Keratinocyte (primary cell): ENCODE results near the gene MLN. TPM values are rescaled to one million over a fixed set of nuclear protein-coding genes. Genes with fewer than 3 reads are reported as not detected.

Source experiments
- DNase-seq: peaks from one replicate; pipeline ENCODE4 v3.0.0-alpha.2; 2011; ENCODE audit warnings: low read depth, missing footprints, low spot score
- FAIRE-seq: peaks from 2 replicates; lab custom pipeline; 2011; peaks lifted over from hg19 to GRCh38; lab: Jason Lieb, UNC
- H2AFZ ChIP-seq: 2 replicates; pipeline ENCODE4 v1.6.0; 2012; ENCODE audit warnings: low read length, control low read depth, inconsistent platforms; ENCODE audit not compliant: control insufficient read depth
- H3K27ac ChIP-seq: 2 replicates; pipeline ENCODE4 v1.5.1; 2011; ENCODE audit warnings: low read length; ENCODE audit not compliant: control insufficient read depth, insufficient read depth
- H3K27me3 ChIP-seq: 3 replicates; pipeline ENCODE4 v1.6.0; 2011; ENCODE audit warnings: low read length; ENCODE audit not compliant: control insufficient read depth, insufficient read depth; ENCODE audit errors: extremely low read depth
- H3K36me3 ChIP-seq, 2 experiments: 2 replicates in 1 of 2; 3 replicates in 1 of 2; pipeline ENCODE4 v1.5.1; 2011; ENCODE audit warnings: low read length in 2 of 2, mild to moderate bottlenecking in 1 of 2; ENCODE audit not compliant: control insufficient read depth in 2 of 2, insufficient read depth in 2 of 2; ENCODE audit errors: extremely low read depth in 1 of 2
- H3K4me1 ChIP-seq: 3 replicates; pipeline ENCODE4 v1.5.1; 2011; ENCODE audit warnings: low read length; ENCODE audit not compliant: control insufficient read depth, insufficient read depth; ENCODE audit errors: extremely low read depth
- H3K4me2 ChIP-seq: 3 replicates; pipeline ENCODE4 v1.6.0; 2011; ENCODE audit warnings: low read depth, low read length; ENCODE audit not compliant: control insufficient read depth, insufficient read depth; ENCODE audit errors: extremely low read depth
- H3K4me3 ChIP-seq, 3 experiments: fragments of 200-600 bp in 1 of 3; sonication (generic) in 1 of 3; 2 replicates in 2 of 3; 3 replicates in 1 of 3; pipeline ENCODE4 v1.5.1; 2011 to 2016; ENCODE audit warnings: low read length in 3 of 3, mild to moderate bottlenecking in 3 of 3, control low read depth in 2 of 3, inconsistent platforms in 1 of 3, low read depth in 1 of 3, mixed read lengths in 1 of 3, mixed run types in 1 of 3, moderate library complexity in 1 of 3; ENCODE audit not compliant: control insufficient read depth in 2 of 3, insufficient read depth in 2 of 3; ENCODE audit errors: extremely low read depth in 1 of 3
- H3K79me2 ChIP-seq: 2 replicates; pipeline ENCODE4 v1.6.0; 2012; ENCODE audit warnings: low read length; ENCODE audit not compliant: control insufficient read depth, insufficient read depth
- H3K9ac ChIP-seq: 3 replicates; pipeline ENCODE4 v1.6.0; 2011; ENCODE audit warnings: low read length; ENCODE audit not compliant: control insufficient read depth, insufficient read depth; ENCODE audit errors: extremely low read depth
- H3K9me1 ChIP-seq: 3 replicates; pipeline ENCODE4 v1.6.0; 2011; ENCODE audit warnings: low read length; ENCODE audit not compliant: control insufficient read depth, insufficient read depth; ENCODE audit errors: extremely low read depth
- H3K9me3 ChIP-seq: 2 replicates; pipeline ENCODE4 v1.5.1; 2012; ENCODE audit warnings: low read depth, low read length; ENCODE audit not compliant: control insufficient read depth
- H4K20me1 ChIP-seq: 3 replicates; pipeline ENCODE4 v1.6.0; 2011; ENCODE audit warnings: low read length; ENCODE audit not compliant: control insufficient read depth, insufficient read depth; ENCODE audit errors: extremely low read depth
- EZH2 ChIP-seq: IDR thresholded peaks from one replicate; pipeline ENCODE4 v1.6.1; 2012; ENCODE audit warnings: inconsistent platforms, mild to moderate bottlenecking, low read length, moderate library complexity
- dilution Hi-C: fragments of 300-500 bp; cut with MboI; formaldehyde crosslinking; loops from one replicate; pipeline ENCODE4 v1.7.0; 2020; ENCODE audit warnings: low sequenced_read_pairs; ENCODE audit not compliant: extremely low pct_ligation_motif_present
- polyA plus RNA-seq, 5 experiments: library from polyadenylated mRNA; depleted of rRNA in 3 of 5; stranded (reverse) in 3 of 5; stranded (forward) in 1 of 5; unstranded in 1 of 5; fragments of >200 nt; gene quantifications; 1 replicate in 1 of 5; 2 replicates in 3 of 5; 3 replicates in 1 of 5; pipeline versions ENCODE4 v1.2.1 to v1.2.3, GENCODE V29; 2011 to 2012; ENCODE audit warnings: missing spikeins in 2 of 5, low read depth in 1 of 5, low replicate concordance in 1 of 5
- TF ChIP-seq, protein P1 (sequence below), 3 experiments: IDR thresholded peaks in 1 of 3; conservative IDR thresholded peaks in 1 of 3; optimal IDR thresholded peaks in 1 of 3; 2 replicates in 2 of 3; 3 replicates in 1 of 3; pipeline versions ENCODE3 to v1.5.1; 2011; ENCODE audit warnings: low read length in 3 of 3, mild to moderate bottlenecking in 3 of 3, moderate library complexity in 2 of 3, control low read depth in 1 of 3, inconsistent platforms in 1 of 3; ENCODE audit not compliant: insufficient read depth in 2 of 3; ENCODE audit errors: extremely low read depth in 1 of 3

Gene MLN
- polyA plus RNA-seq, 1 donor (not counting 4 experiments of a cell fraction or from before 2014, with no cell fraction given), result not detected

DNA sequence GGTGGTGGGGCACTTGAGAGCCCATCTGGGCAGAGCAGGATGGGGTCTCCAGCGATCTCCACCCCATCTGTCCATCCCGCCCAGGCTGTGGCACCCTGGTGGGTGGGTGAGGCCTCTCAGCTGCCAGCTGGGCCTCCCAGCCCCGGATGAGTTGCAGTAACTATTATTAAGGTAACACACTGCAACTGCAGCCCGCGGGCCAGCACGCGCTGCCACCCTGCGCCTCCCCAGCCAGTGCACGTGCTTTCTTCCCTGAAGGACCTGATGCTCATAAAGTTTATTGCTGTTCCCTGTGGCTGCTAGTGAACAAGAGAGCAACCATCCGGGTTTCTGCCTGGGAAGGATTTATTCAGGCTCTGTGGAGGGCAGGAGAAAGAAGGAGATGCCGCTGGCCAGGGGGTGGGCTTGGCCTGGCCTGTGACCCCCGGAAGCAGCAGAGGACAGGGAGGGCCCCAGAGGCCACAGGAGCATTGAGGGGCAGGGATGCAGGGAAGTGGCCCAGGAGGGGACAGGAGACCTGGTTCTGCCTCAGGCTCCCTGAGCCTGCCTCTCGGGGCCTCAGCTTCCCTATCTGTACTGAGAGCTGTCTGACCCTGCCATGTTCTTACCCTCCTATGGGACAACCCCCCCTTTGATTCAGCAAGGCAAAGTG, 58.8 kb downstream of the MLN start:
- H3K9me3 ChIP-seq, result no peaks in the 10 kb centered on the region
- peak overlapping the region; percentile 42 for H3K4me2 ChIP-seq
- H3K9me1 ChIP-seq, result peaks cover 2% of the 10 kb centered on the region
- dilution Hi-C loops, result no loop called here
- no peaks in the 10 kb centered on the region for H3K79me2 ChIP-seq
- H4K20me1 ChIP-seq, result no peaks in the 10 kb centered on the region
- H3K36me3 ChIP-seq, result no peaks in the 10 kb centered on the region
- H2AFZ ChIP-seq, result peak overlapping the region; percentile 28
- peaks cover 16% of the 10 kb centered on the region for H3K4me1 ChIP-seq
- H3K27ac ChIP-seq, result no peak overlapping the region
- no peak overlapping the region for H3K4me3 ChIP-seq
- DNase-seq, result no peak
- H3K27me3 ChIP-seq, result peaks cover 5% of the 10 kb centered on the region
- no peak for FAIRE-seq
- TF ChIP-seq, protein P1, sequence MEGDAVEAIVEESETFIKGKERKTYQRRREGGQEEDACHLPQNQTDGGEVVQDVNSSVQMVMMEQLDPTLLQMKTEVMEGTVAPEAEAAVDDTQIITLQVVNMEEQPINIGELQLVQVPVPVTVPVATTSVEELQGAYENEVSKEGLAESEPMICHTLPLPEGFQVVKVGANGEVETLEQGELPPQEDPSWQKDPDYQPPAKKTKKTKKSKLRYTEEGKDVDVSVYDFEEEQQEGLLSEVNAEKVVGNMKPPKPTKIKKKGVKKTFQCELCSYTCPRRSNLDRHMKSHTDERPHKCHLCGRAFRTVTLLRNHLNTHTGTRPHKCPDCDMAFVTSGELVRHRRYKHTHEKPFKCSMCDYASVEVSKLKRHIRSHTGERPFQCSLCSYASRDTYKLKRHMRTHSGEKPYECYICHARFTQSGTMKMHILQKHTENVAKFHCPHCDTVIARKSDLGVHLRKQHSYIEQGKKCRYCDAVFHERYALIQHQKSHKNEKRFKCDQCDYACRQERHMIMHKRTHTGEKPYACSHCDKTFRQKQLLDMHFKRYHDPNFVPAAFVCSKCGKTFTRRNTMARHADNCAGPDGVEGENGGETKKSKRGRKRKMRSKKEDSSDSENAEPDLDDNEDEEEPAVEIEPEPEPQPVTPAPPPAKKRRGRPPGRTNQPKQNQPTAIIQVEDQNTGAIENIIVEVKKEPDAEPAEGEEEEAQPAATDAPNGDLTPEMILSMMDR (optimal IDR thresholded peaks at IDR 0.05 in 1 of 3, IDR thresholded peaks at IDR 0.05 in 1 of 3, conservative IDR thresholded peaks at IDR 0.05 in 1 of 3; ENCODE audit: extremely low read depth in 1 of 3, insufficient read depth in 2 of 3, low read length in 3 of 3), result no peak
- no peak for TF ChIP-seq EZH2
- peak overlapping the region; percentile 28 for H3K9ac ChIP-seq

Other genes starting within 250 kb of the MLN start
- gene BAK1, start 223.7 kb downstream of the MLN start, polyA plus RNA-seq, result 61.1 to 93.0 TPM (median 71.1 TPM) in 3 replicates
- gene ITPR3, start 182.7 kb downstream of the MLN start, polyA plus RNA-seq, result 43.3 to 78.0 TPM (median 45.0 TPM) in 3 replicates
- 43.8 to 76.7 TPM (median 71.4 TPM) in 3 replicates for gene UQCC2, start 92.3 kb downstream of the MLN start, polyA plus RNA-seq
- 0.05 TPM in 1 of 3 replicates, not detected in the others for gene IP6K3, start 57.1 kb downstream of the MLN start, polyA plus RNA-seq
- 30.8 to 48.6 TPM (median 47.5 TPM) in 3 replicates for gene LEMD2, start 14.9 kb downstream of the MLN start, polyA plus RNA-seq